DMS53 treated with DMSO at 0.1 percent for 48 hours (cell line): Measurements from ENCODE around the gene PIK3R5.
"Not testable (repeated sequence)": the region's sequence is repeated elsewhere in the genome, so short reads cannot be mapped to it uniquely, and the experiment has no call there.

ENCODE experiments used
- DNase-seq: peaks from one replicate; lab custom pipeline; 2025; ENCODE audit not compliant: unreplicated experiment; lab: John Stamatoyannopoulos, UW

Gene PIK3R5

DNA sequence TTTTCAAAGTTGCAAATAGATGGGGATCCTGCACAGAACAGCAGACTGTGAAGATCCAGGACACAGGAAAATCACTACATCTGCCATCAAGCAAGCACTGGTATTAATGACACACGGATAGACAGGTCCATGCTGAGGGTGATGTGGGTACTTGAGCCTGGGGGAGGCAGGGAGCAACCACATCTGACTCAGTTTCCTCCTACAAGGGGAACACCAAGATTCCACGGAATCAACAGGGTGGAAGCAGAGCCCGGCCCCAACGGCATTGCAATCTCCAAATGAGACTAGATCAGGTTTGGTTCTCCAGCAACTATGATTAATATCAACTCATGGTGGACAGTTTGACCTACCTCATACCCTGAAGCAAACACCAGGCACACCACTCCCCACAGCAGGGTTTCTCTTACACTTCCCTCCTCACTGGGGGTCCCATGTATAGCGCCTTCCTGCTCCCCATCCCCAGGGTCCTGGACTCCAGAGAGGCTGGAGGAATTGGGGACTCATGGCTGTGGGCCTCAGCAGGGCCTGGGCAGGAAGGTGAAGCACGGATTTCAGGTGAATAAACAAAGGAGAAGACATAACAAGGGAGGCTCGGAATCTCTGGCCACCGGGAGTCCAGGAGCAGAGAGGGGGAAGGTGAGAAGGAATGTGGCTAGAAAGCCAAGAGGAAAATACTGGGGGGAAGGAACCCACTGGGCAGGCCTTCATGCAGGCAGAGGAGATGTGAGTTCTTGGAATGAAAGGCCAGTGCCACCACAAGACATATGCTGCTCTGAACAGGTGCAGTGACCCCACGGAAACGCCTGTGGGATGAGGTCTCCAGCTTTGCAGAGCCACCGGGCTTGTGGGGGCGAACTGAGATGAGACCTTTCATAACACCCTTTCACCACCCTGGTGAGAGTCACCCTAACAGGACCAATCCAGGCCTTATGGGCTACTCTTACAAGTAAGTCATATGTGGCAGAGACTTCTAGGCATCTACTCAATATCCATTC lies 68.6 kb downstream of the PIK3R5 start:
- DNase-seq: no peak

DNA sequence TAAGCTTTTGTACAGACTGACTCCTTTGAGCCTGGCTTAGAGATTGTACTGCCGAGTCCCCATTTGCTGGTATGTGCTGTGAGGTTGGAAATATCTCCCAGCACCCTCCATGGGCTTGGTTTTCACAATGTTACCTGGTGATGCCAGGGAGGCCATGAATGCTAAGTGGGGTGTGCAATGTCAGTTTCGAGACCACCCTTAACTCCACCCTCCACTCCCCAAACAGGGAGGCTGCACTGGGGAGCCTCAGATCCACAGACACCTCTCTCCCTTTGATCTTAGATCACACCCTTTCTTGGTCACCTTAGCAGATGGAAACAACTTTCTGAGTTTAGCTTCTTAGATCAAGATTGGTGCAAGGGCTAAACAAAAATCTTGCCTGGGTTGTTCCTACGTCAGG lies 69.4 kb downstream of the PIK3R5 start:
- no peak for DNase-seq

GRCh38 chr17:8894673-8895578 lies 70.6 kb downstream of the PIK3R5 start:
- DNase-seq: peak; percentile 30

- DNase-seq: no peak
These were observed 71.3 kb downstream of the PIK3R5 start for GRCh38 chr17:8894202-8894671.

DNA sequence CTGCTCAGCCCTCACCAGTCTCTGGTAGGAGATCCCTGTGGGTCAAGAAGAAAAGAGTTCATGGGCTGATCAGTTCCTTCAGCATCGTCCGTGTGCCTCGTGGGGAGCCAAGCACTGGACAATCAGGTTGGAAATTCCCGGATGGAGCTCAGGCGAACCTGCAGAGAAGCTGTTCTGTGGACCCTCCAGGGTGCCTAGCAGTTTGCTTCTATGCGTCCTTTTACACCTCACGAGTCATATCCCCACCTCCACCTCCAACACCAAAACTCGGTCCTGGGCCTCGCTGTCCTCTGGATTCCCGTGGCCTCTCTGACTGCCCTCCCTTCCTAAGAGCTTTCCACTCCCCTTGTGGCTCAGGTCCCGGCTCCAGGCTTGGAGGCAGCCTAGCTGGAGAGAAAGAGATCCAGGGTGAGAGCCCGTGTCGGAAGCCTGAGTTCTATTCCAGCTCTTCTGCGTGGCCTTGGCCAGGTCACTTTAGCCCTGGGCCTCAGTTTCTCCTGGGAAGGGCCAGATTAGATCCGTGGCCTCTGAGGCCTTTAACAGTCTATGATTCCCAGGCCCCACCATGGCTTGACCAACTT lies 71.8 kb downstream of the PIK3R5 start:
- no peak for DNase-seq

GRCh38 chr17:8893059-8893458 lies 72.4 kb downstream of the PIK3R5 start:
- DNase-seq: no peak

DNA sequence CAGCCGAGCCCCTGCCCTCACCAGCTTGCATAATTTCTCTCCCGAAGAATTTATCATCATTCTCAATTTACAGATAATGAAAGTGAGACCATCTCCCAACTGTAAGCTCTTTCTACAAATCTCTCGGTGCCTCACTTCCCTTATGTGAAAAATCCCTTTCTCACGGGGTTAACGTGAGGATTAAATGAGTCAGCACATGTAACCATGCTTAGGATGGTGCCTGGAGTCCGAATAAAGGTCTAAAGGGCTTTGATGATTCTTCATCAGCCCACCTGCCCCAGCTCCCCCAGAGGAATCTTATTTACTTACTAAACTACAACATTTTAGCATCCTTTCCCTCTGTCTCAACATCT lies 73.2 kb downstream of the PIK3R5 start:
- DNase-seq: no peak

DNA sequence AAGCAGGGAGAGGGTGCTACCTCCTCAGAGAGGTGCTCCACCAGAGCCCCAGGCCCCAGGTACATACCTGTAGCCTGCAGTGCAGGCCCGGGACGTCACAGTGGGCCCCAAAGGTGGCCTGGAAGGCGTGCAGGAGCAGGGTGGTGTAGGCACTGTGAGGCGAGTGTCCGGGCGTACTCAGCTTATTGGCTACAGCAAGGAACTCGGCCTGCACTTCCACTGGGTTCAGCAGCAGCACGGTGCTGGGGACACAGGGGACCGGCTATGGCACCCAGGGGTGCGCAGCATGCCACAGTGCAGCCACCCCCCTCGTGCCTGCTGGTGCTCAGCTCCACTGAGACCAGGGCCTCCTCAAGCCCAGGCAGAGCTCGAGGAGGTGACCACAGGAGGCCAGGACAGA lies 74.8 kb downstream of the PIK3R5 start:
- DNase-seq: no peak

DNA sequence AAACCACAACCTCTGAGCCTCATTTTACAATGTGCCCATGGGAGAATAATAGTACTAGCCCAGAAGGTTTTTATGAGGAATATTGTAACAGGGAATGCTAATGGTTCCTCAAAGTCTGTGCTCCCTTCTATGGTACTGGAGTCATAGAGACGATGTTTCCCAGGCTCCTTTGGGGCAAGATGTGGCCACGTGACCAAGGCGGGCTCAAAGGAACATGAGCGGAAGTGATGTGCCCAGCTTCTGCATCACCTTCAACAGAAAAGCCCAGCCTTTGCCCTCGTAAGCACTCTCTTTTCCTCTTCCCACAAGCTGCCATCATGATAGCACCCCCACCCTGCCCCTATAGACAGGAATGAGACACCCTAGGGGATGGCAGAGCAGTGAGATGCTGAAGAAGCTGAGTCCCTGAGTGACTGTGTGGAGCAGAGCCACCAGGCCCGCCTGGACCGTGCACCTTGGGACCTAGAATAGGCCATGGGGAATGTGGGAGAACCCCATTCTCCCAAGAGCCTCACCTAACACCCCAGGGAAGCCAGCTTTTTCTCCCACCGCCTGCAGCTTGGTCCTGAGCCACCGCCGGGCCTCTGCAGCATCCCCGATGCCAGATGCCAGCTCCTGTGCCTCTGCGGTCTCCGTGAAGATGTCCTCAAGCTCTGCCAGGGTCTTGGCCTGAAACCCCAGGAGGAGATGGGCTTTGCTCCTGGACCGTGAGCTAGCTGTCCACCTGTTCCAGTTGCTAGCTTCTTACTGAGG lies 75.9 kb downstream of the PIK3R5 start:
- no peak for DNase-seq

DNA sequence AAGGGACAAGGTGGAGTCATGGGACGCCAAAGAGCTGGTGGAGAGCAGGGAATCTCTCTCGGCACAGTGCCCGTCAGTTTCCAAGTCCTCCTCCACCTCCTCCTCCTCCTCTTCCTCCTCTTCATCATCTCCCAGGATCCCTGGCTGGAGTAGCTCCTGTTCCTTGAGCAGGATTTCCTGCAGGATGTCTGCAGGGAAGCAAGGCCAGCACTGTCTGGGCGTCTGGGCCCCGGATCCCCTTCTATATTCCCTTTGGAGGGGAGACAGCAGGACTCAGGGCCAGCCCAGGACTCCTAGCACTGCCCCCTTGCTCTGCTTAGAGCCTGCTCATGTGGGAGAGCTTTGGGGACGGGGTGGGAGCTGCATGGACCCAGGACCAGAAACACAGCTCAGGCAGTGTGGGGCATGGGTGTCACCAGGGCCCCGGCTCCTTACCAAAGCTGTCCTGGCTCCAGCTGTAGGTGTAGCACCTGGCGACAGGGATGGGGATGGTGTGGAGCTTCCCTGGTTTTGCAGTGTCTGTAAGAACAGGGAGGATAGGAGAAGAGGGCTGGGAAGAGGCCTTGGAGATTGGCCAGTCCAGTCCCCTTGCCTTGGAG lies 76.7 kb downstream of the PIK3R5 start:
- no peak for DNase-seq

DNA sequence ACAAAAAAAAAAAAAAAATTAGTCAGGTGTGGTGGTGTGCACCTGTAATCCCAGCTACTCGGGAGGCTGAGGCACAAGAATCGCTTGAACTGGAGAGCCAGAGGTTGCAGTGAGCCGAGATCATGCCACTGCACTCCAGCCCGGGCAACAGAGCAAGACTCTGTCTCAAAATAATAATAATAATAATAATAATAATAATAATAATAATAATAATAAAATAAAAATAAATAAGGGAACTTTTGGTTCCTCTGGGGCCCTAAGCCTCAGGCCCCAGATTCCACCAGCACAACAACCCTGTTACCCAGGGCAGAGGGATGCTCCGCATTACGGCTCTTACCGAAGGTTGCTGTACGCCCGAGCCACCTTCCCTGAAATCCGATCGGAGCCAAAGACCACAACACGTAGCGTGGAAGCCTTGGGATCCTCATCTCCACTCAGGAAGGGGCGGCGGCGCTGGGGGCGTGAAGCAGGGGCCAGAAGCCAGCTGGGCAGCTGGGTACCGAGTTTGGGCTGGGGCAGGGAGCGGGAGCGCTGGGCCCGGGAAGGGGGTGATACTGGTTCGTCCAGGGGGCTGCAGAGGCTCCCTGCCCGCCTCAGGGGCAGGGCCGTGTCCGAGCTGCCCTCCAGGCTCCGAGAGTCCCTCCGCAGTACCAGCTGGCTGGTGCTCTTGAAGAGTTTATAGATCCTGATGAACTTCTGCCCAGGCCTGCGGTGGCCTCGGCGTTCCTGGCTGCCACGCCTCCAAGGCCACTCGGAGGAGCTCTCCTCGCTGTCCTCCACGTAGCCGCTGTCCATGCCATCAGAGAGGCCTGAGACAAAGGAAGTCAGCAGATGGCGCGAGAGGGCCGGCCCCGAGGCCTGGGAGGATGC lies 77.4 kb downstream of the PIK3R5 start:
- DNase-seq: no peak

DNA sequence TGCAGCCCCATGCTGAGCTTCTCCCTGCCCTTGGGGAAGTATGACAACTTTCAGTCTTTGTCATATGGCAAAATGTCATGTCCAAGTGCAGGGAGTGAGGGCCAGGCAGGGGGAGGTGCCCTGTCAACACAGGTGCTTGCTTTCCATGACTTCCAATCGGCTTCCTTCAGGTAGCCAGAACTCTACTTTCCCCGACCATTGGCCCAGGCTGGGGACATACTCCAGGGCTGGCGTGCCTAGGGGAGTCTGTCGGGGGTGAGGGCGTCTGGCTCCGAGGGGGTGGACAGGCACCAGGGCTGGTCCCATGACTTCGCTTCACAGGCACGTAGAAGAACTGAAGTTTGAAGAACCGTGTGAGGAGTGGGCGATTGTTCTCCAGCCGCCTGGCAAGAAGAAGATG lies 78.2 kb downstream of the PIK3R5 start:
- no peak for DNase-seq

- no peak for DNase-seq
These were observed 79.4 kb downstream of the PIK3R5 start for GRCh38 chr17:8885967-8886684.

DNA sequence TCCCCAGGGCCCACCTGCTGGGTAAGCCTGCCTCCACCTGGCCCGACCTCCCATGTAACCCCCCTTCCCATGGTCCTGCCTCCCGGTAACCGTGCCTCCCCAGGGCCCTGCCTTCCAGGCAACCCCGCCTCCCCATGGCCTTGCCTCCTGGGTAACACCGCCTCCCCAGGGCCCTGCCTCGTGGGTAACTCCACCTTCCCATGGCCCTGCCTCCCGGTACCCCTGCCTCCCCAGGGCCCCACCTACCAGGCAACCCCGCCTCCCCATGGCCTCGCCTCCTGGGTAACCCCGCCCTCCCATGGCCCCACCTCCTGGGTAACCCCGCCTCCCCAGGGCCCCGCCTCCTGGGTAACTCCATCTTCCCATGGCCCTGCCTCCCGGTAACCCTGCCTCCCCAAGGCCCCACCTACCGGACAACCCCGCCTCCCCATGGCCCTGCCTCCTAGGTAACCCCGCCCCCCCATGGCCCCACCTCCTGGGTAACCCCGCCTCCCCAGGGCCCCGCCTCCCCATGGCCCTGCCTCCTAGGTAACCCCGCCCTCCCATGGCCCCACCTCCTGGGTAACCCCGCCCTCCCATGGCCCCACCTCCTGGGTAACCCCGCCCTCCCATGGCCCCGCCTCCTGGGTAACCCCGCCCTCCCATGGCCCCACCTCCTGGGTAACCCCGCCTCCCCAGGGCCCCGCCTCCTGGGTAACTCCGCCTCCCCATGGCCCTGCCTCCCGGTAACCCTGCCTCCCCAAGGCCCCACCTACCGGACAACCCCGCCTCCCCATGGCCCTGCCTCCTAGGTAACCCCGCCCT lies 80.1 kb downstream of the PIK3R5 start:
- not testable (repeated sequence) for DNase-seq

DNA sequence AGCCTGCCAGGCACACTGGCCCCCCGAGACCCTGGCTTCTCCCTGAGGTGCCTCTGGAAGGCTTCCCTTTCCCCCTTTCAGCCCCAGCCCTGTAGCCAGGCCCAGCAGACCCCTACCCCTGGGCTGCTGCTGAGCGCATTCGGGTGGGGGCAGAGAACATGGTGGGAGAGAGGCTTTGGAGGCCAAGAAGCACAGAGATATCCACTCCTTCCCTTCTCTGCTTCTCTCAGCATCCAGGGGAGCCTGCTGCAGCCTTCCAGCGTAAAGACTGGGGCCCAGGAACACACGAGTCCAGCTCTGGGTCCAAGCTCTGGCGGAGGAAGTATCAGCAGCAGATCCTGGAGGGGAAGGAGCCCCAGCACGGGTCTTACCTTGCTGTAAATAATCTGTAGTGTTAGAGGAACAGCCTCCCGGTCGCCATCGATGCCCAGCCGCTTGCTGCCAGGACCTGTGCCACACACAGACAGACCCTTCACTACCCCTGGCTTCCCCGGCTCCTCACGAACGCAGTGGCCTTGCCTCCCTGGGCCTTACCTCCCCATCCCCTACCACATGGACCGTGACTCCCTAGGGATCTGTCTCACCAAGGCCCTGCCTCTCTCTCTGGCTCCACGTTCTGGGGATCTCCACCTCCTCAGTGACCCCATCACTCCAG lies 81.0 kb downstream of the PIK3R5 start:
- no peak for DNase-seq

DNA sequence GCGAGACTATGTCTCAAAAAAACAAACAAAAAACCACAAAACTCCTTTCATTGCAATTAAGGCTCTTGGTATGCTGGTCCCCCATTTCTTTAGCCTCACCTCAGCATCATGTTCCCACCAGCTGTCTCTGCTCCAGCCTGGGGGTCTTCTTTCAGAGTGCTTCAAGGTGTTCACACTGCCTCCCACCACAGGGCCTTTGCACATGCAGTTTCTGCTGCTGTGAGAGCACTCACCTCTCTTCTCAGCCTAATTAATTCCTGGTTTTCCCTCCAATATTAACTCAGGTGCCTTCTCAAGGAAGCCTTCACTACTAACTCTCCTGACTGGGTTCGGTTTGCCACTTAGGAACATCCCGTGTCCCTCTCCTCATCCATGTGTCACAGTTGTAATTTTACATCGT lies 82.2 kb downstream of the PIK3R5 start:
- no peak for DNase-seq

DNA sequence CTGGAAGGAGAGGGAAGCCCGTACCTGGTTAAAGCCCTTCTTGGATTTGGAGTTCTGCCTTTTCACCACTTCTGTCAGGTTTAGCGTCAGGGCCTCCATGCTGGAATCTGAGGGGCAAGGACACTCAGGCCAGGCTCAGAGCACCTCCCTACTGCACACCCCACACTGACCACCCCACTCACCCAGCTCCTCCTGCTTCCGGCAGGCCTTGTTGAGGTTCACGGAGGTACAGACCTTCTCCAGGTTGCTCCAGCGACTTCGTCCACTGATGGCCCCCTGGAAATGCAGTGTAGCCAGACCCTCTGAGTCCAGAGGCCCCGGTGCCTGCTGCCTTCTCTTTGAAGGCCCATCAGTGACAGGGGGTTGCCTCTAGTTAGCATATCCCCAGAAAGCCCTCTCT lies 83.9 kb downstream of the PIK3R5 start:
- DNase-seq: no peak
